GM18511 (cell line): Measurements from ENCODE around the gene SFMBT2.
"Not testable (repeated sequence)": the region's sequence is repeated elsewhere in the genome, so short reads cannot be mapped to it uniquely, and the experiment has no call there.

Experiments
- ATAC-seq: cut with Tn5 transposase; IDR thresholded peaks from one replicate; pipeline ENCODE4 v1.9.1; 2021; ENCODE audit warnings: mild to moderate bottlenecking, moderate library complexity; ENCODE audit not compliant: unreplicated experiment

The SFMBT2 gene

DNA sequence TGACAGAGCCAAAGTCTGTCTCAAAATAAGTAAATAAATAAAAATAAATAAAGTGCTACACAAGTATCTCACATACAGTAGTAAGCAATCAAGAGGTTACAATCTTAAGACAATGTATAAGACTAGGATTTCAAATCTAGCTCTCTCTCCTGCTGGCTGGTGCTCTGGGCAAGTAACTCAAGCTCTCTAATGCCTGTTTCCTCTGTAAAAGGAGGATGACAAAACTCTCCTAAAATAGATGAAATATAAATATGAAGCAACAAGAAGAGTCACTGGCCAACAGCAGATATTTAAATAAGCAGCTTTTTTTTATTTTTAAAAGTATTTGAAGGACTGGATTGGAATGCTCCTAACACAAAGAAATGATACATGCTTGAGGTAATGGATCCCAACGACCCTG is 7.2 kb downstream of the SFMBT2 start:
- no peak for ATAC-seq

DNA sequence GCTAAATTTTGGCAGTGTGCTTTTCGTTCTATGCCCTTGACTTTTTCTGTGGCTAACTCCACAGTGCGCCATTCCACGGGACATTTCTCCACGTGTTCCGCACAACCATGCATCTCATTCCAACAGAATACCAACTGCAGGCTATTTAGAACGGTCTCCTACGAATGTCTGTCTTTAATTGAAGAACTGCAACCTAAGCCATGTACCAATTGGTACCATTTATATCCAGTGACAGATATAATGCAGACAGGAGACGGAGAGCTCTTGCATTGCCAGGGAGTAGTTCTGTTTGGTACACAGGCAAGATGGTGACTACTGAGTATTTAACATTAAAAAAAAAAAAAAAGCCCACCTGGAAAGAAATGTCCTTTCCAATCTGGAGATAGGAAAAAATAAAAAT is 9.1 kb downstream of the SFMBT2 start:
- ATAC-seq, result no peak

DNA sequence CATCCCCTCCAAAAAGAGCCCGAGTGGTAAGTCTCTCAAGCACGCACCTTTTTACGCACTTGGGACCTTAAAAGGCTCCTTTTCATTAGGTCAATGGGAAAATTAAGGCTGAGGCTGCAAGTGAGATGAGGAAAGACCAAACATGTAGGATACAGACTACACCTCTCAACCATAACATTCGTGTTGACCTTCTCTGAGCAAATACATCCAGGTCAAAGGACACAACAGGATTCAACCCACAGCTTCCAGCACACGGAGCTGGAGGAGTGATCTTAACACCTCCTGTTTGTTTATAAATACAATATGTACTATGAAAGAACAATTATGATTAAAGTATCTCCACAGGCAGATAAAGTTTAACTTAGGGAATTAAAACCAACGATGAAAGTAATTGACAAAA is 9.7 kb downstream of the SFMBT2 start:
- no peak for ATAC-seq

DNA sequence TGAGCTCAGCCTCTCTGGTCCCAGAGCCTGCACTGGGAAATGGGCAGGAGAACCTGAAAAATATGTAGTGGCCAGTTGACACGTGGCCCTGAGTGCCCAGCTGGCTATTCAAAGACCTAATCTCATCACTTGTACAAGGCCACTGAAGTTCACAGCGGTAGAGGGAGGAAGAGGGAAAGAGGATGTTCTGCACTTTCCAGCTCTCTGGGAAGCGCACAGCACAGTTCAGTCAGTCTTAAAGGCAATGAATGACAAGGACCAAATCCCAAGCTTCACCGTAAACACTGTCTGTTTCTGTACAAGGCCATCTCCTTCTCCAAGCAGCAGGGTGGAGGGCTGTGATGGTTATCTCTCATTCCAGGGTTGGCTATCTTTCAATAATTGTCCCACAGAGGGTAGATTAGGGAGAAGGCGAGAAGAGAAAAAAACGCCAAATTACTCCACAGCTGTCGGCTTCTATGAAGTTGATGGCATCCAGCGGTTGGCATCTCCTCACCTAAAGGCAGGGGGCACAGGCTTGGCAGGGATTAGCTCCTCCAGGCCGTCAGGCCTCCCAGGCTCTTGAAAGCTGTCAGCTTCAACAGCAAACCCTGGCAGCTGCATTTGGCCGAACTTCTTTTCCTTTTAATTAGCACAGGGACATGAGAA is 10.6 kb downstream of the SFMBT2 start:
- no peak for ATAC-seq

DNA sequence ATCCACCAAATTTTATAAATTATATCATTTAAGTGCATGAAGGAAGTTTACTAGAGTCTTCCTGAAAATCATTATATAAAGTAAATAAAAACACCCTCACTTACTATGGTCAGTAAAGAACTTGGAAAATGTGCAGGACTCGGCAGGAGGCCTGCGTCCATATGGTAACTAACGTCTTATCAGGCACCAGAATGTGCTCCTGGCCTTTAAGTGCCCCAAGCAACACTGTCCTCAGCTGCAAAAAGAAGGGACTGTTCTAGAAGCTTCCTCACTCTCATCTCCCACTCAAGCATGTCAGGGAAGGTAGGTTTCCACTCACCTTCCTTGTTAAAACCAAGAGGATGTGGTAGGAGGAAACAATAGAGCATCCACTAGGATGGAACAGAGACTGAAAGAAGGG is 11.3 kb downstream of the SFMBT2 start:
- ATAC-seq, result no peak

DNA sequence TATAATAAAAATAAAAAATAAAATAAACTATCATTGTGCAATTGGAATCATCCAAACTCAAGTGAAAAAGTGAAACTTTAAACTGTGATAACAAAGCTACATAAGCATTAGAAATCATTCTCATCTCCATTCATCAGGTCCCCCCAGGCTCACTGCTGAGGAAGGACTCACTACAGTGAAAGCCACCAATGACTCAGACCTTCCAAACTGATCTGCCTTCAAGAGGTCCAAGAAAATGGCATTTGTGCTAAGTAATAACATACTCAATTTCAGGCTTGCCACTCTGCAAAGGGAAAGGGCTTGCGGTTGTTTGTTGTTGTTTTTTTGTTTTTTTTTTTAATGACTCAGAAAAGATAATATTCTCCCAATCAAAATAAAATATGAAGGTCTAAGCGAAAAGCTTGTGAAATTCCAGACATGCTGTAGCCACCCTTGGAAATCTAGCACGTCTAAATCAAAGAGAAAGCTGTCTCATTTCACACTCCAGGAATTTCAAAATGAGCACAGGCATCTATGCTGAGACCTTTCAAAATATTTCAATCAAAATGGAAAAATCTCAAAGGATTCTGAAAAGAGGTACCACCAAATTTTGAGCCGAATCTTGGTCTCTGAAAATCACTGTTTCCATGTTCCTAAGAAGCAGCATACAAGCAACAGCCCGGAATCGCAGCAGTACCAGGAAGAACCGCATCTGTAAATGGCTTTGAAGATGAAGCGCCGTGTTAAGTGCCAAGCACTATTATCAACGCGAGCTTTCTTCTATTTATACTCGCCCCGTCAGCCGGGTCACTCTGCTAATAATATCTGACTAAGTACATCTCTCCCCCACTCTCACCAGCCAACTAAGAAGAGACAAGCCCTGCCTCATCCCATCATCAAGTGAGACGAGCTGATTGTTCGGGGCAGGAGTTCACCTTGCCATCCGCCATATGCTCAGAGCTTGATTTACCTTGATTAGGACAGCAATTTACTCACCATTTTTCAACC is 13.5 kb downstream of the SFMBT2 start:
- ATAC-seq, result no peak

DNA sequence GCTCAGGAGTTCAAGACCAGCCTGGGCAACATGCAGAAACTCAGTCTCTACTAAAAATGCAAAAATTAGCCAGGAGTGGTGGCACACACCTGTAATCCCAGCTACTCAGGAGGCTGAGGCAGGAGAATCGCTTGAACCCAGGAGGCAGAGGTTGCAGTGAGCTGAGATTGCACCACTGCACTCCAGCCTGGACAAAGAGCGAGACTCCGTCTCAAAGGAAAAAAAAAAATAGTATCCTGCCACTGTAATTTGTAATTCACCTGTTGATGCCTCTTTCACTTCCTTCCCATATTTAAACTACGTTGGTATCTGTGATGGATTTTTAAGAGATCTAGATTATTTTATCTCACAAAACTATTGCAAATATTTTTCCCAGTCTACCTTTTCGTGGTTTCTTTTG is 18.5 kb downstream of the SFMBT2 start:
- not testable (repeated sequence) for ATAC-seq

DNA sequence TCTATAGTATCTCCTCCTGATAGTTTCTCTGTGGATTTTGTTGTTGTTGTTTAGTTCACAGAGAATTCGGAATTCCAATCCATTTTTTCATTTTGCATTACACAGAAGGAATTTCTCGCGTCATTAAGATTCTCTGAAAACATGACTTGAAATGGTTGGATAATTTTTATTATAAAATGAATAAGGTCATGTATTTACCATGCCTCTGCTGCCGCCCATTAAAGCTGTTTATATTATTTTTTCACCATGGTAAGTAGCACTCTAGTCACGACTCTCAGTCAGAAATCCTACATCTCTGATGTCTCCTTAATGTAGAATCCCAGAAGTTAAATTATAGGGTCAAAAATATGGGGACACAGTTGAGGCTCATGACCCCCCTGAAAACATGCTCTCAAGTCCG is 19.1 kb downstream of the SFMBT2 start:
- ATAC-seq, result no peak

DNA sequence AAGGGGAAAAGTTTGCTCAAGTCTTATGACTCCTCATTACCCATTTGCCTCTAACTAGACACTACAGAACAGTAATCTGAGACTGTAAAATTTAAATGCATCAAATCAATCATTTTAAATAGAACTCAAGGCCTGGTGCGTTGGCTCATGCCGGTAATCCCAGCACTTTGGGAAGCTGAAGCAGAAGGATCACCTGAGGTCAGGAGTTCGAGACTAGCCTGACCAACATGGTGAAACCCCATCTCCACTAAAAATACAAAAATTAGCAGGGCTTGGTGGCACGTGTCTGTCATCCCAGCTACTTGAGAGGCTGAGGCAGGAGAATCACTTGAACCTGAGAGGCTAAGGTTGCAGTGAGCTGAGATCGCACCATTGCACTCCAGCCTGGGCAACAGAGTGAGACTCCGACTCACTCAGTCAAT is 20.1 kb downstream of the SFMBT2 start:
- ATAC-seq, result not testable (repeated sequence)

DNA sequence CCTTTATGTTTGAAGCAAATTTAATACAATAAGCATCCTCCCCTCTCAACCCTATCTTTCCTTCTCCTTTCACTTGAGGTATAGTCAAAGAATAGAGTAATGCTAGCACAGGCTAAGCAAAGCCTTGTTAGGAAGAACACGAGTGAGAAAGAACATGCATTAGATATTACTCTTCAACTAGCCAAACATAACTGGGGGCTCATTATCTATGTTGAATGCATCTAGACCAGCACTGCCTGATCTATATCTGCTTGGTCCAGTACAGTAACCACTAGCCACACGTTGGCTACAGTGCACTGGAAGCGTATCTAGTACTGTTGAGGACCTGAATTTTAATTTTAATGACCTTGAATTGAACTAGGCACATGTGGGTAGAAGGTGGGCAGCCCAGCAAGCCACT is 21.0 kb downstream of the SFMBT2 start:
- ATAC-seq, result no peak

DNA sequence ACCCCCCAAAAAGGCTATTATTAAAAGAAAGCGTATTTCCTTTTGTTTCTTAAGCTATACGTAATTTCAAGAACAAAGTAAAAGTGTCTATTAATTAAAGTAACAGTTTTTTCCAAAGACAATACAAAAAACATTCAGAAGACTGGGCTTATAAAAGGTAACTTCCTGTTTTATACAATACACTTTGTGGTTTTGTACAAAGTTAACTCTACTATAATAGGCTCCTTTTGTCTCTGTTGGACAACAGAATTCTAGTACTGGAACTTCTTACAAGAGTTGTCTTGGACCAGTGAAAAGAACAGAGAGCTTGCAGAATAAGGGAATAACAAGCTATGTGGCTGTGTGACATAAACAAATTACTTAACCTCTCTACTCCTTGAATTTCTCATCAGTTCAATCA is 21.5 kb downstream of the SFMBT2 start:
- no peak for ATAC-seq

DNA sequence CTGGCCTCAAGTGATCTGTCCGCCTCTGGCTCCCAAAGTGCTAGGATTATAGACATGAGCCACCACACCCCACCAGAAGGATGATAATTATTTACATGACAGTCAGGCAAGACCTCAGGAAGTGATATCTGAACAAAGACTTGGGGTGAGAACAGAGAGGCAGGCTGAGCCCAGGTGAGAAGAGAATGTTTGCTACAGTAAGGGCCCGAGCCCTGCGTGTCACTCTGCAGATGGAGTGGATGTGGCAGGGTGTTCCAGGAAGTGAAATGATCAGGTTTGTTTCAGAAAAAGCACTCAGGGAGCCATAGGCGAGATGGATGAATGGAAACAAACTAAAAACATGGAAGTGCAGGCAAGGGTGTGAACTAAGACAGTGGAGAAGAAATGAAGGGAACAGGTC is 22.2 kb downstream of the SFMBT2 start:
- no peak for ATAC-seq

DNA sequence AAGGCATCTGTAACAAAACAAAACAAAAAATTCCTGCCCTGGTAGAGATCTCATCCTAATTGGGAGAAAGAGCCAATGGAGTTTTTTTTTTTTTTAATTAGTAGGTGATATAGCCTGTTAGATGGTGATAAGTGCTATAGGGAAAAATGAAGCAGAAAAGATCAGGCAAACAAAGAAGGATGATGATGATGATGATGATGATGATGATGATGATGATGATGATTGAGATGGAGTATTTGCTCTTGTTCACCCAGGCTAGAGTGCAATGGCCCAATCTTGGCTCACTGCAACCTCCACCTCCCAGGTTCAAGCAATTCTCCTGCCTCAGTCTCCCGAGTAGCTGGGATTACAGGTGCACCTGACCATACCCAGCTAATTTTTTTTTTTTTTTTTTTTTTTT is 22.7 kb downstream of the SFMBT2 start:
- not testable (repeated sequence) for ATAC-seq

DNA sequence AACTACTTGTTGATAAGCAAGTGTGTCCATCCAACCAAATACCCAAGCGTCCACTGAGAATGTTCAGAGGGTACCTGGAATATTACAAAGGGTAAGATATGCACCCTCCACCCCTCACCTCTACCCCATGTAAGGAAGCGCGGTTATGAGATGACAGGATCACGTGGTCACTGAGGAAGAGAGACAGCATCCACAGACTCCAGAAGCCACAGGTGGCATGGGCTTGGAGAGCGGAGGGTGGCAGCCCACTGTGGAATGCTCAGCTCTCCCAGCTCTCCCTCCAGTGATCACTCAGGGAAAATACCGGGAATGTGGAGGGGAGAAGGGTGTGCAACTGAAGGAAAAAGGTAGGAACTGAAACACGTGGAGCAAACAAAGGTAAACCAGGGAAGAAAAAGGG is 25.7 kb downstream of the SFMBT2 start:
- ATAC-seq, result no peak

DNA sequence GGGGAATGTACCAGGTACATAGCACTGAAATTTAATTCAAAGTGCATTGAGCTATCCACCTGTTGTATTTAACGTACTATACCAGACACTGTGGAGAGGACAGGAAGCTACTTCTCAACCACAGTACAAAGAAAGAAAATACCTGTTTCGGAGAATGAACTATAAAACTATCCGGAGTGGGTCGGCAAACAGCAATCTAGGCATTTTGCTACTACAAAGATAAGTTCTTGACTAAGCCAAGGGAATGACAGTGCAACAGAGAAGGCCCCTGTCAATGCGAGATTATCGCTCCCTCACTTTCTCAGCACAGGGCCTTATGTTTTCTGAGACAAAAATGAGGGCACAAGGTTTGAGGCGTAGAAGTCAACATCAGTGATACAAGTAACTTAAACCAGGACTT is 27.4 kb downstream of the SFMBT2 start:
- no peak for ATAC-seq

DNA sequence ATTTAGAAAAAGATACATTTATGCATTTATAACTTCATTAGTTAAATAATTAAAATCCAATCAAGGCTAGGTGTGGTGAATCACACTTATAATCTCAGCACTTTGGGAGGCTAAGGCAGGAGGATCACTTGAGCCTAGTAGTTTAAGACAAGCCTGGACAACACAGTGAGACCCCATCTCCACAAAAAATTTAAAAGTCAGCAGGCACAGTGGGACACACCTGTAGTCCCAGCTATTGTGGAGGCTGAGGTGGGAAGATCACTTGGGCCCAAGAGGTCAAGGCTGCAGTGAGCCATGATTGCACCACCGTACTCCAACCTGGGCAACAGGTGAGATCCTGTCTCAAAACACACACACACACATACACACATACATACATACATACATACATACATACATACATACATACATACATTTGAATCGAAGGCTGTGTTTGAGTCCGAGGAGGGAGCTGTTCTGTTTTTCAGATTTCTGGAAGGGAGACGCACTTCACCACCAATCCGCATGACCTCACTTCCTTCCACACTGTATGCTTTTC is 30.1 kb downstream of the SFMBT2 start:
- no peak for ATAC-seq

DNA sequence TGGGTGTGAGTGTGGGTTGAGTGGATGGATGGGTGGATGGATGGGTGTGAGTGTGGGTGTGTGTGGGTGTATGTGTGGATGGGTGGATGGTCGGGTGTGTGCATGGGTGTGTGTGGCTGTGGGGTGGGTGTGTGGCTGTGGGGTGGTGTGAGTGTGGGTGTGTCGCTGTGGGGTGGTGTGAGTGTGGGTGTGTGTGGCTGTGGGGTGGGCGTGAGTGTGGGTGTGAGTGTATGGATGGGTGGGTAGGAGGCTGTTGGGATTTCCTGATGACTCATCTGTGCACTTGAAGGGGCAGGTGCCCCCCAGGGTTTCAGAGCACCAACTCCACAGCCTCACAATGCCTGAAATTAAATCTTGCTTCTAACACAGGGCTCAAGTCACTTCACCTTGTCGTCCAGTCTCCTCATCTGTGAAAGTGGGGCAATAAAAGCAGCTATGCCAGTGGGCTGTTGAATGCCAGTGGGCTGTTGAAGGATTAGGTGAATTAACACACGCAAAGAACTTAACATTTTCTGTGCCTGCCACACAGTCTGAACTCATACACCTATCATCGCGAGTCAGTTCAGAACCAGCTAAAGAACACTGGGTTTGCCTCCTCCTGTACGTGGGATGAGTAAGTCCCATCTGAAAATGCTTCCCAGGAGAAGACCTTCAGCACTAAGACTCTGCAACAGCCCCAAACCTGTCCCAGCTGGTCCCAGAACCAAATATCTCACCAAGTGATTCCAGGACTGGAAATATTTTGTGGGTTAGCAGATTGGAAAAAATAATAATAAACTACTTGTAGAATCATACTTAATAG is 32.0 kb downstream of the SFMBT2 start:
- ATAC-seq, result no peak

DNA sequence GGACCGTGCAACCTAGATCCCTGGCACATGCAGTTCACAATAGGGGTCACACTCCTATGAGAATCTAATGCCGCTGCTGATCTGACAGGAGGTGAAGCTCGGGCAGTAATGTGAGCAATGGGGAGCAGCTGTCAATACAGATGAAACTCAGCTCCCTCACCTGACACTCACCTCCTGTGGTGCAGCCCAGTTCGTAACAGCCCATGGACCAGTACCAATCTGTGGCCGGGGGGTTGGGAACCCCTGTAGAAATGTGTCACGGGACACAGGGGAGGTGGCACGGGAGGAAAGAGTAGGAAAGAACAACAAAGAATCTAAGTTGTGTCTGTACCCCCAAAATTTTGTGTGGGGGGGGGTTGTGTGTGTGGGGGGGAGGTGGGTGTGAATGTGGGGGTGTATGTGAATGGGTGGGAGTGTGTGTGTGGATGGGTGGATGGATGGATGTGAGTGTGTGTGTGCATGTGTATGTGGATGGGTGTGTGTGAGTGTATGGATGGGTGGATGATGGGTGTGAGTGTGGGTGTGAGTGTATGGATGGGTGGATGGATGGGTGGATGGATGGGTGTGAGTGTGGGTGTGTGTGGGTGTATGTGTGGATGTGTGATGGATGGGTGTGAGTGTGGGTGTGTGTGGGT is 33.1 kb downstream of the SFMBT2 start:
- ATAC-seq, result no peak

DNA sequence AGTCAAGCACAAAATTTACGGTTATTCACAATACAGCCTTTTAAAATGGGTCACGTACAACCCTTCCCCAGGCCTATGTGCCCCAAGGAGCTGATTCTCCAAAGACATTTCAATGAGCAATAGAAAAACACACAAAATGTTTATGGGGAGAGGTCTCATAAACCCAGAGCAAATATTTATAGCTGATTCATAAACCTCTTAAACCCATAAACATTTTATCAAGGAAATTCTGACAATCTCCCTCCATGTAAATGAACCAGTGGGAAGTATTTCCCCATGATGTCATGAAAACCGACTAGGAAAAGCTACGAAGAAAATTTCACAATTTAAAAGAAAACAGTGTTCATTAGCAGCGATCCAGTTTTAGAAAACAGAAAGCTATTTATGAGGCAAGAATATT is 36.0 kb downstream of the SFMBT2 start:
- ATAC-seq, result no peak

DNA sequence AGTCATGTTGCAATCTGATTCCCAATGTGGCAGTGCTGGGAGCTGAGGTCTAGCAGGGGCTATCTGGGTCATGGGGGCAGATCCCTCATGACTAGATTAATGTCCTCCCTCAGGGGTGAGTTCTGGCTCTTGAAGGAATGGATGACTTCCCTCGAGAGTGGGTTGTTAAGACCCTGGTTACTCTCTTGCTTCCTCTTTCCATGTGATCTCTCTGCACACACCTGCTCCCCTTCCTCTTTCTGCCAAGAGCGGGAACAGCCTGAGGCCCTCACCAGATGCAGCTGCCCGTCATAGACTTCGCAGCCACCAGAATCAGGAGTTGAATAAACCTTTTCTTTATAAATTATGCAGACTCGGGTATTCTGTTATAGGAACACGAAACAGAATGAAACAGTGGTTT is 37.8 kb downstream of the SFMBT2 start:
- ATAC-seq, result no peak

DNA sequence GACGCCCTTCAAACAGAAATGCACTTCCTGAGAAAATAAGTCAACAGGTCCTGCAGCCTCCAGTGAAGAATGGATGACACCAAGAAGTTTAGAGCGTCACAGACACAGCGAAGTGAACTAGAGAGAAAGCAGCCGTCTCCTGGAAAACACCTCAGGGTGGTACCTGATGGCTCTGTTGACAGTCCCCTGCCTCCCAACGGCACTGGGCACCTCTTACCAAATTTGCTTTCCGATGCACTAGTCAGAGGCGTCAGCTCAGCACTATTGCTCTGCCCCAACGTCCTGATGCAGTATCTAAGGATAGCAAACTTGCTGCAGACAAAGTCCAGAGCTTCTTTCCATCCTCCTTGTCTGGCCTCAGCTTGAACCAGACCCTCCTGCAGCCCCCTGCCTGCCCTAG is 38.3 kb downstream of the SFMBT2 start:
- ATAC-seq, result no peak
